EH (cell line): ENCODE results near the gene AKR1C4.
"Not testable (repeated sequence)": the region's sequence is repeated elsewhere in the genome, so short reads cannot be mapped to it uniquely, and the experiment has no call there.

Experiments
- DNase-seq: peaks from one replicate; pipeline ENCODE4 v3.0.0-alpha.2; 2015; ENCODE audit warnings: low read depth

AKR1C4 gene

GRCh38 chr10:5196702-5197113, at the start of gene AKR1C4:
AKR1C4 (plus strand) TSS chr10:5196837; CDS start chr10:5196868, 31 bp downstream.
- no peak for DNase-seq

DNA sequence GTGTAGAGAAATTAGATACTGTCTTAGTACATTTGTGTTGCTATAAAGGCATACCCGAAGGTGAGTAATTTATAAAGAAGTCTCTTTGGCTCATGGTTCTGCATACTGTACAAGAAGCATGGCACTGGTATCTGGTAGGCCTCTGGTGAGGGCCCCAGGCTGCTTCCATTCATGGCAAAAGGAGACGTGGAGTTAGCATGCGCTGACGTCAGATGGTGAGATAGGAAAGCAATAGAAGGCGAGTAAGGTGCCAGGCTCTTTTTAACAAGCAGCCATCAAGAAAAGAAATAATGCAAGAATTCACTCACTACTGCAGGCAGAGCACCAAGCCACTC, 49.8 kb upstream of the AKR1C4 start:
- DNase-seq, result no peak

GRCh38 chr10:5147255-5147980, 49.2 kb upstream of the AKR1C4 start:
- no peak for DNase-seq

DNA sequence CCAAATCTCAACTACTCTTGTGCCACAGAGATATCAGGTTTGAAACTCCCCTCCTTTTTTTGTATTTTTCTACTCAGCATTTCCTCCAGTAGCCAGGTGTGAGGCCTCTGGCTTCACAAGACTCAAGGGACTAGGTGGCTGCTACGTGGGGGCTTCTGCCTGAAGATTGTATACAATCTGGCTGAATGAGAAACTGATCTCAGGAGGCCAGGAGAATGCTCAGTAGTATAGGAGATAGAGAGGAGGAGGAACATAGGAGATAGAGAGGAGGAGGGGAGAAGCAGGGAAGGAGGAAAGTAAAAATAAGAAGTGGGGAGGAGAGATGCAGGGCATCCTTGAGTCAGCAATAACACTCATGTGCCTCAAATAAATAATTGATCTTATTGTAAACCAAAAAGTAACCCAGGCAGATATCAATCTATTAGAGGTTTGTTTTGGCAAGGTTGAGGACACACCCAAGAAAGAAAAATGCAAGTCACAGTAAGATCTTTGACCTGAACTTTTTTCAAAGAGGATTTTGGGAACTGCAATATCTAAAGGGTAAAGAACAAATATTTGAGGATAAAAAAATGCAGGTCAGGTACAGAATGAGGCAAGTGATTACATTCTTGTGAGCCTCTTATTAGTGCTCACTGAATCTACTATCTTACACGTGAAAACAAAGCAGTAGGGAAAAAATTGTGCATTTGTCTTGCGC, 48.5 kb upstream of the AKR1C4 start:
- no peak for DNase-seq

GRCh38 chr10:5148678-5149032, 48.0 kb upstream of the AKR1C4 start:
- no peak for DNase-seq

DNA sequence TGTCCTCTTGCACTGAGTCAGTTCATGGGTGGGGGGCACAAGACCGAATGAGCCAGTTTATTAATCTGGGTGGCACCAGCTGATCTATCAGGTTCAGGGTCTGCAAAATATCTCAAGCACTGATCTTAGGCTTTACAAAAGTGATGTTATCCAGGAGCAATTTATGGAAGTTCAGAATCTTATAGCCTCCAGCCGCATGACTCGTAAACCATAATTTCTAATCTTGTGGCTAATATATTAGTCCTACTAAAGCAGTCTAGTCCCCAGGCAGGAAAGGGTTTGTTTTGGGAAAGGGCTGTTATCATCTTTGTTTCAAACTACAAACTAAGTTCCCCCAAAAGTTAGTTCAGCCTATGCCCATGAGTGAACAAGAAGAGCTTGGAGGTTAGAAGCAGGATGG, 45.6 kb upstream of the AKR1C4 start:
- DNase-seq, result peak; percentile 0

DNA sequence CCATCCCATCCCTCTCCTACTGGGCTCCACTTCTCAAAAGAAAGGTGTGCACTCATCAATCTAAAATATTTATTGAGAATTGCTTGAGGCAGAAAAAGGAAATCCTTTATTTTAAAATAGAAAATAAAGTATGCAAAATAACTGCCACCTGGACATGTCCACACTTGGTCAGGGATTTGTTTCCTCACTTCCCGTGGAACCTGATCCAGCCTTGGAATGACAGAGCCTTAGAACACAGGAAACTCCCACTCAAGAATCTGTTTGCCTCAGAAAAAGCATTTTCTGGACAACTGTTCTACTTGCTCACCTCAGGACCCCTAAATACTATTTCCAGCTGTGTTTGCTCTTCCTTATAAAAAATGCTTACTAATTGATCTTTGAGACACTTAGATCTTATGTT, 40.7 kb upstream of the AKR1C4 start:
- DNase-seq, result no peak

GRCh38 chr10:5157501-5157900, 39.1 kb upstream of the AKR1C4 start:
- no peak for DNase-seq

DNA sequence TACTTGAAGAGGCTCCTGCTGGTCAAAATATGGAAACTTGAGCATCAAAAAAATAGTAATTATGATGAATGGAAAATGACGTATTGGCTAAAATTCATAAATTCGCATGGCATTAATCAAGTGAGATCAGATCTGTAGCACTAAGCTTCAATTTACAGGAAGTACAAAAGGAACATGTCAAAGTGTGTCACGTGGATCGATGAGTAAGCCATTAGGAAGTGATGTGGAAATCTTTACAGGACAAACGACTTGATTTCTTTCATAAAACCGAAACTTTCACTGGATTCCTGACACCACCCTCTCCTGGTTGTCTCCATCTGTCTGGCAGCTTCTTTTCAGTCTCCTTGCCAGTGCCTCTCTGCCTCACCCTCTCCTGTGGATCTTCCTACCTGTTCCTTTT, 37.5 kb upstream of the AKR1C4 start:
- peak; percentile 4 for DNase-seq

DNA sequence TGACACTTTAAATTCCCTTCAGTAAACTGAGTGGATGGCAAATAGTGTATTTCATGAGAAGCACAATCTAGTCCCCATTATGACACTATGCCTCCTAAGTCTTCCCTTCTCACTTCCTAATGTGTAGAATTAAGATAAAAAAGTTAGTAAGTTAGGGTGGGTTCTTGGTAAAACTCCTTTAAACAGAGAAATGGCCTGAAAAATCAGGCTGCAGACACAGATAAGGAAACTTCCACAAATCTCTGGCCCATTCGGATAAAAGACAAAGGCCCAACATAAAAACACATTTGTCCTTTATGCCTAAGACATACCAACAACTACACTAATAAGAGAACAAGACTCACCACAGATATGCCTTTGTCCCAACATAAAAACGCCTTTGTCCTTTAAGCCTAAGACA, 33.1 kb upstream of the AKR1C4 start:
- no peak for DNase-seq

- DNase-seq, result no peak
Observed at GRCh38 chr10:5165738-5166137, 30.9 kb upstream of the AKR1C4 start.

GRCh38 chr10:5168897-5169420, 27.7 kb upstream of the AKR1C4 start:
- DNase-seq, result no peak

DNA sequence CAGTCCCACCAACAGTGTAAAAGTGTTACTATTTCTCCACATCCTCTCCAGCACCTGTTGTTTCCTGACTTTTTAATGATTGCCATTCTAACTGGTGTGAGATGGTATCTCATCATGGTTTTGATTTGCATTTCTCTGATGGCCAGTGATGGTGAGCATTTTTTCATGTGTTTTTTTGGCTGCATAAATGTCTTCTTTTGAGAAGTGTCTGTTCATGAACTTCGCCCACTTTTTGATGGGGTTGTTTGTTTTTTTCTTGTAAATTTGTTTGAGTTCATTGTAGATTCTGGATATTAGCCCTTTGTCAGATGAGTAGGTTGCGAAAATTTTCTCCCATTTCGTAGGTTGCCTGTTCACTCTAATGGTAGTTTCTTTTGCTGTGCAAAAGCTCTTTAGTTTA, 21.1 kb upstream of the AKR1C4 start:
- DNase-seq, result not testable (repeated sequence)

DNA sequence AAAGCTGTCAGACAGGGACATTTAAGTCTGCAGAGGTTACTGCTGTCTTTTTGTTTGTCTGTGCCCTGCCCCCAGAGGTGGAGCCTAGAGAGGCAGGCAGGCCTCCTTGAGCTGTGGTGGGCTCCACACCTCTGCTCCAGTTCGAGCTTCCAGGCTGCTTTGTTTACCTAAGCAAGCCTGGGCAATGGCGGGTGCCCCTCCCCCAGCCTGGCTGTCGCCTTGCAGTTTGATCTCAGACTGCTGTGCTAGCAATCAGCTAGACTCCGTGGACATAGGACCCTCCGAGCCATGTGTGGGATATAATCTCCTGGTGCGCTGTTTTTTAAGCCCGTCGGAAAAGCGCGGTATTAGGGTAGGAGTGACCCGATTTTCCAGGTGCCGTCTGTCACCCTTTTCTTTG, 16.1 kb upstream of the AKR1C4 start:
- DNase-seq, result not testable (repeated sequence)

DNA sequence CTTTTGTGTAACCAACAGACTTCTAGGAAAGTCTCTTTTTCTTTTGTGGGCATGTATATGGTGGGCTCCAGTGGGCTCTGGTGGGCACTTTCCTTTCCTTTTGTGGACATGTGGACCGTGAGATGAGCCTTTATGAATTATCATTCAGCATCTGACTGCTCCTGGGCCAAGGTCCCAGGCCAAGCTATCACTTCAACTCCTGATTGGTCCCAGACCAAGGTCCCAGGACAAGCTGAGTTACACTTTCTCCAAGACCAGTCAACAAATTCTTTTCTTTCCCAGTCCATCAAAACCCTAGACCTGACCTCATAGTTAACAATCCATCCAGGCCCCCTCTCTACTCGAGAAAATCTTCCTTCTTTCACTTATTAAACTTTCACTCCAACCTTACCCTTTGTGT, 12.7 kb upstream of the AKR1C4 start:
- no peak for DNase-seq

- no peak for DNase-seq
Observed at GRCh38 chr10:5184987-5185775, 11.5 kb upstream of the AKR1C4 start, which contains the start of gene AKR1C8. AKR1C8 (minus strand) TSS chr10:5185150; CDS start chr10:5185104, 46 bp downstream.

- no peak for DNase-seq
Observed at GRCh38 chr10:5187867-5188266, 8.8 kb upstream of the AKR1C4 start.

DNA sequence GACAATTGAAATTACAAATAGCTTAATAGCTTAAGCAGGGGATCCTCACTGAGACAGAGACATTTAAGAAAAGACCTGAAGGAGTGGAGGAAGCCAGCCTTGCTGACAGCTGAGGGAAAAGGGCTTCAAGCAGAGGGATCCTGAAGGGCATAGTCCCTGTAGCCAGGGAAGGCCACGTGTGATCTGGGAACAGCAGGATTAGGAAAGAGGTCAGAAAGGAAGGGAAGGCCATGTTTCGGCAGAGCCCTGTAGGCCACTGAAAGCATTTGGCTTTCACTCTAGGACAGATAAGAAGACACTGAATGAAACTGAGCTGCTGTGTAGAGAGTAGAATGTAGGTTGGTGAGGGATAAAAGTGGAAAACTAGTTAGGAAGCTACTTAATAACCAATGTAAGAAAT, 8.3 kb upstream of the AKR1C4 start:
- no peak for DNase-seq

DNA sequence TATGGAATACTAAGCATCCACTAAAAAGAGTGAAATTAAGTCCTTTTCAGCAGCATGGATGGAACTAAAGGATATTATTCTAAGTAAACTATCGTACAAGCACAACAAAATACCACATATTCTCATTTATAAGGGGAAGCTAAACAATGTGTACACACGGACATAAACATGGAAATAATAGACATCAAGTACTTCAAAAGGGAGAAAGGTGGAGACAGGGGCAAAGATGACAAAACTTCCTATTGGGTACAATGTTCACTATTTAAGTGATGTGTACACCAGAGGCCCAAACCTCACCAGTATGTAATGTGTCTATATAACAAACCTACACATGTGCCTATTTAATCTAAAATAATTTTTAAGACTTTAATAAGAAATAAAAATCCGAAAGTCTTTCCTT, 2.2 kb upstream of the AKR1C4 start:
- no peak for DNase-seq

DNA sequence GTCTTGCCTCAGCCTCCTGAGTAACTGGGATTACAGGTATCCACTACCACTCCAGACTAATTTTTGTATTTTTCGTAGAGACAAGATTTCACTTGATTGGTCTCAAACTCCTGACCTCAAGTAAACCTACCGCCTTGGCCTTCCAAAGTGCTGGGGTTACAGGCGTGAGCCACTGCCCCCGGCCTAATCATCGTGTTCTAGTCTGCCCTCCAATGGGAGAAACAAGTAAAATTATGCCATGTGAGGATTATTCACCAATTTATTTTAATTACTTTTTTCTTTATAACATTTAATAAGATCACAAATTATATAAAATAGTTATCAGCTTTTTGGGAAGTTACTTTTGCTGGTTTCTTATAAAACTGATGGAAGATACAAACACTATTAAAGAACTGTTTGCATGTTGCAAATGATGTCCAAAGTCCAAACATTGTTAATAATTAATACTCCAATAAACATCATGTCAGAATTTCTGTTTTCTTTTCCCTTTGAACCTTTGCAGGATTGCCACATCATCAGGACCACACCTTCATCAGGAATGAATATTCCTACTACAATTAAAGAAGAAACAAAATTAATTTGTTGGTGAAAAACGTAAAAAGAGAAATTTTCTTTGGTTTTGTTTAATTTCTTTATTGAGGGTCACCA, 786 bp upstream of the AKR1C4 start:
- DNase-seq, result no peak

DNA sequence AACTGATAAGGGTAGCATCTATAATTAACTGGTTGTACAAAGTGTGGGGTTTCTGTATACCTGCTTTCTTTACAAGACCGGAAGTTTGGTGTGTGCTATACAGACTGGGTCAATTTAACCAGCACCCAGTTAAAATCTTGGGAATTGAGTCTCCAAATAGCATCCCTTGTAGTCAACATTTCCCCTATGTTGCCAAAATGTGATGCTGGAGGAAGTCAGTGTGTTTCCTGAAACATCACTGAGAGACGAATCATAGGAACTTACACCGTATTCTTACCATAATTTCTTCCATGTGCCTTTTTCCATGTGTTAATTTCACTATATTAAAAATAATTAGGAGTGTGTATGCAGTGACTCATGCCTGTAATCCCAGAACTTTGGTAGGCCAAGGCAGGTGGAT, 1.7 kb downstream of the AKR1C4 start:
- peak; percentile 19 for DNase-seq

- no peak for DNase-seq
Observed at GRCh38 chr10:5199398-5199797, 2.8 kb downstream of the AKR1C4 start.
